Activated CD8-positive, alpha-beta memory T cell treated with anti-CD3 and anti-CD28 coated beads for 4 hours (primary cell): ENCODE data around the gene TCF4.

Experiments
- DNase-seq, 2 donors: peaks; one replicate each; pipeline ENCODE4 v3.0.0-alpha.2; 2020; ENCODE audit warnings: low read depth in 2 of 2

Gene TCF4

DNA sequence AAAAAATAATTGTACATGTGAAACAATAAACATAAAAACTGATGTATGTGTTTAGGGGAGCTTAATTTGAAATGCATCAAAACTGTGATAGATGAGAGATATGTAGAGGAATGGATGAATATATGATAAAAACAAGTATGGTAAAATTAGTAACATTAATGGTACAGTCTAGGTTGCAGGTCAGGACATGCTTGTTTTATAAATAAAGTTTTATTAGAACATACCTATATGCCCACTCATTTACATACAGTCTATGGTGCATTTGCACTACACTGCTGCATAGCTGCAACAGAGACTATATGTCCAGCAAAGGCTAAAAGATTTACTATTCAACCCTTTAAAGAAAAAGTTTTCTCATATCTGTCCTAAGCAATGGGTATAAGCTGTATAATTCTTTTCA is 392.1 kb downstream of the TCF4 start:
- DNase-seq = no peak

DNA sequence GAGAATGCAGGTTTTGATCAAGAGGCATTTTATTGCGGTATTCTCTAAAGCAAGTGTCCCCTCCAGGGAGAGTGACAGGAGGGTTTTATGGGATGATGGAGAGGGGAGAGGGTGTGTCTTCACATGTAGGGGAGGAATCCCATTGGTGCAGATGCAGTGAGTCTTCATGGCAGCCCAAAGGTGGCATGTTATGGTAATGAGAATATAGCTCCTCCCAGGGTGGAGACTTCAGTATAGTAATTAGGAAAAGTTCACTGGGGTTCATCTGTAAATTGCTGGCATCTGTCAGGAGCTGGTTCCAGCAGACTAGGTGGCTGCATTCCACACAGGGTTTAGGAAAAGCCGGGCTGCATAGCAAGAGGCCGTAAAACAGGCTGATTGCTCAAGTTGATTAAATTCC is 398.0 kb downstream of the TCF4 start:
- DNase-seq = no peak

DNA sequence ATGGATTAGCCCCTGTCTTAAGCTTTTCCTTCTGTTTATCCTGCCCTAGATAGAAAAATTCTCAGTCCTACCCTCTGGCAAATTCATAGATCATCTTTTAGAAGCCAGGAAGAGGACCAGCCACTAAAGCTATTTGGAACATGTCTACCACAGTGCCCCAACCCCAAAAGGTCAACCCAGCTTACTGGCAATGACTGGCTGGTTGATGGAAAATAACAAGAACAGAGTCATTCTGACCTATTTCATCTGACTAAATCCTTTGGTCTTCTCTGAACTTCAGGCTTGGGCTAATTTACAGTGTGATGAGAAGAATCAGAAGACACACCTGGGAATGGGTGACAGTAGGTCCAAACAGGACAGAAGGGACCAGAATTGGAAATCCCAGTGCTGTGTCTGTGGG is 401.4 kb downstream of the TCF4 start:
- no peak for DNase-seq

DNA sequence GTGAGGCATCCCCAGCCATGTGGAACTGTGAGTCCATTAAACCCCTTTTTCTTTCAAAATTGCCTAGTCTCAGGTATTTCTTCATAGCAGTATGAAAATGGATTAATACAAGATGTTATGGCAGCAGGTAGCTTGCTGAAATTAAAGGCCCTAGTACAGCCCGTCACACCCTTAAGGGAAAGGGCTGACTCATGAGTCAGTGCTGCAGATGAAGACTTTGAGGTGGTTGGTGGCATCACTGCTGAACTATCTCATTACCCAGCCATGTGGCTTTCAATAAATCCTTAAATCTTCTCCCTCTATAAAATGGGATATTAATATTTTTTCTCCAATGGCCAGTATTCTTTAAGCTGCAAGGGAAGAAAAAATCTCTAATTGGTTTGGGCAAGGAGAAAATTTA is 402.6 kb downstream of the TCF4 start:
- no peak for DNase-seq

DNA sequence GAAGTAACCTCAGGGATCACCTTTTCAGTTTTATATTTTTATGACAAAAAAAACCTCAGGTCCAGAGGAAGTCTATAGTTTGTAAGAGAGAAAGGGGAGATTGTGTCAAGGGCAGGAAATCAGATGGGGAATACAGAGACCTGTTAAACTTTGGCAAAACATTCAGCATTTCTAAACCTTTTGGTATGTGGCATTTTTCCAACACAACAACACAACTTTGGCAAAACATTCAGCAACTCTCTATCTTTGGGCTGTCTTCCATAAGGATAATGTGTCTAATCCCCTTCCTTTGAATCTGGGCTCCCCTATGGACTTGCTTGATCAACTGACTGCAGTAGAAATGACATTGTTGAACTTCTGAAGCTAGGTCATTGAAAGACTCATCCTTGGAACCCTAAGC is 408.2 kb downstream of the TCF4 start:
- DNase-seq = no peak

DNA sequence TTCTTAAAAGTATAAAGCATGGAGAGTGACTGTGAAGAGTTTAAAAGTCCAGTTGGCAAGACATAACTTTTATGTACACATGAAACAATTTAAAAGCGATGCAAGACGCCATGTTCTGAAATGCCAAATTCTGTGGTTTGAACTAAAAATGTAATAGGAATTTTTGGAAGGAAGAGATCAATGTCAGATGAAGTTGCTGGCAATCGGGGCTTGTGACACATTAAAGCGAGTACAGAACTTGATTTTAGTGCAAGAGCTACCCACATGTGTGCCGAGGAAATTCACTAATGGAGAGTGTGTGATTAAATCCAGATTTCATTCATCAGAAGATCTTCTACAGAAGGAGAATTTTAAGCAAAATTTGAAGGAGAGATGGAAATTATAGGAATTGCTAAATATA is 408.6 kb downstream of the TCF4 start:
- DNase-seq = no peak

DNA sequence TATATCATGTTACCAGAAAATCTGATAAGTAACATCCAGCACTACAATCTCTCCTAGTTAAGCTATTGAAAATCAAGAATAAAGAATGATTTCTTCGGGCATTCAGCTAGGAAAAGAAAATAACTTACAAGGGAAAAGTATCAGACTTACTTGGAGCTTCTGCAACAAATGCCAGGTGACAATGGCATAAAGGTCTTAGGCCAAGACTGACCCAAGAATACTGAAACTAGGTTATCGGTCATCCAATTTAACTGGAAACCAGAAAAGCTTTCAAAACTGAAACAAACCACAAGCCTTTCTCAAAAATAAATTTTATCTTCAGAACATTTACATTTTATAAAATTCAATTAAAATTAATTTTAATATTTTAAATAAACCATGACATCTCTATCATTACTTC is 414.7 kb downstream of the TCF4 start:
- DNase-seq = no peak
